OCI-LY3 (cell line): ENCODE data around the gene SMARCD2.
A peak's percentile ranks its signal among the peaks of the same experiment; 100 is the strongest.

ENCODE experiments used
- H2AFZ ChIP-seq: fragments of 200-600, 300-600 bp; shearing (Covaris generic); 2 replicates; pipeline ENCODE4 v1.6.0; 2014; ENCODE audit warnings: antibody characterized with exemption, low read depth, low read length
- H3K27ac ChIP-seq: fragments of 200-600, 300-600 bp; sonication (generic); 2 replicates; pipeline ENCODE4 v1.5.1; 2014; ENCODE audit warnings: mild to moderate bottlenecking, low read length, moderate library complexity, mixed read lengths
- H3K27me3 ChIP-seq: fragments of 200-600, 300-600 bp; sonication (generic); 2 replicates; pipeline ENCODE4 v1.6.1; 2014; ENCODE audit warnings: low read depth, low read length, mixed read lengths
- H3K36me3 ChIP-seq: fragments of 200-600, 300-600 bp; sonication (generic); replicated peaks from 2 replicates; pipeline ENCODE3; 2014; ENCODE audit warnings: low read depth, low read length, mixed read lengths
- H3K4me1 ChIP-seq: fragments of 300-600, 200-600 bp; sonication (generic); 2 replicates; pipeline ENCODE4 v1.6.1; 2014; ENCODE audit warnings: low read length, mixed read lengths
- H3K4me2 ChIP-seq: fragments of 200-600, 300-600 bp; sonication (generic); 2 replicates; pipeline ENCODE4 v1.6.1; 2014; ENCODE audit warnings: low read length, mixed read lengths
- H3K4me3 ChIP-seq: fragments of 300-600, 200-600 bp; sonication (generic); 2 replicates; pipeline ENCODE4 v1.5.1; 2014; ENCODE audit warnings: antibody characterized with exemption, mild to moderate bottlenecking, low read length, moderate library complexity
- H3K79me2 ChIP-seq: fragments of 300-600, 200-600 bp; shearing (Covaris generic); 2 replicates; pipeline ENCODE4 v1.6.1; 2014; ENCODE audit warnings: mild to moderate bottlenecking, low read length, mixed read lengths
- H3K9ac ChIP-seq: fragments of 300-600, 200-600 bp; shearing (Covaris generic); 2 replicates; pipeline ENCODE4 v1.6.0; 2014; ENCODE audit warnings: mild to moderate bottlenecking, low read length, moderate library complexity
- H3K9me3 ChIP-seq: fragments of 200-600, 300-600 bp; shearing (Covaris generic); 2 replicates; pipeline ENCODE4 v1.6.1; 2014; ENCODE audit warnings: low read length, mixed read lengths; ENCODE audit not compliant: insufficient read depth
- H4K20me1 ChIP-seq: fragments of 200-600, 300-600 bp; sonication (generic); 2 replicates; pipeline ENCODE4 v1.6.1; 2016; ENCODE audit warnings: low read length, mixed read lengths; ENCODE audit not compliant: insufficient read depth
- EZH2phosphoT487 ChIP-seq: fragments of 200-600 bp; shearing (Covaris generic); IDR thresholded peaks from 2 replicates; pipeline ENCODE4 v1.6.1; 2018; ENCODE audit warnings: antibody characterized with exemption, mixed run types, low read depth
- TF ChIP-seq, protein P1 (sequence below): fragments of 200-600, 300-600 bp; sonication (generic); IDR thresholded peaks from 2 replicates; pipeline ENCODE4 v1.5.1; 2014; ENCODE audit warnings: antibody characterized with exemption, low read length, low read depth

Gene SMARCD2

DNA sequence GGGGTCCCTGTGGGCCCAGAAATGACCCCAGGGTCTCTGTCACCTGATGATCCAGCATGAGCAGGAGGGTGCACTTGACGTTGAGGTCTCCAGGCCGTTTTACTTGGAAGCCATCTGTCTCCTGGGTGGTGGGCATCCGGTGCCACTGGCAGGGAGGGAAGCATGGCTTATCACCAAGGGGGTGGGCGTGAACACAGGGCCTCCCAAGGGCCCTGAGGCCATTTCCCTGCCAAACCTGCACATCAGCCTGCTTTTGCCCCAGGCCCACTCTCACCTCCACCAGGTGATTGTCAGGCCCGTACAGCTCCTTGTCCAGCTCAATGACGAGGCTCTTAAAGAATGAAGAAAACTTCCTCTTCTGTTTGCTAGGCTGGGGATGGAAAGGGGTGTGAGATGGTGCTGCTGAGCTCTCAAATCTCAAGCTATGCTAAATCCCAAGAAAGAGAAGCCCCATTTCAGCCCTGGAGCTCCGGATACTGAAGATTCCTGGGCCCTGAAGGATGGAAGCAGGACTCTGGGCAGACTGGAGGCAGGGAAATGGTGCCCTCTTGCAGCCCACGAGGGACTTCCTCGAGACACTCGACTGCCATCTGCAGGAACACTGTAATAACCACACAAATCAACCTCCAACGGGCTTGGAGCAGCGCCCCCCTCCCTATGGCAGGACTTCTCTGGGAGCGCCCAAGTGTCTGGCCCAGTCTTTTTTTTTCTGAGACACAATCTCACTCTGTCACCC lies 7.9 kb downstream of the SMARCD2 start:
- no peaks in the 10 kb centered on the region for H3K9me3 ChIP-seq
- peaks cover 7% of the 10 kb centered on the region for H3K4me1 ChIP-seq
- H3K9ac ChIP-seq, result no peak overlapping the region
- H3K27ac ChIP-seq, result peak overlapping the region; percentile 29; the same call in 1 of the 2 replicates
- TF ChIP-seq, protein P1, sequence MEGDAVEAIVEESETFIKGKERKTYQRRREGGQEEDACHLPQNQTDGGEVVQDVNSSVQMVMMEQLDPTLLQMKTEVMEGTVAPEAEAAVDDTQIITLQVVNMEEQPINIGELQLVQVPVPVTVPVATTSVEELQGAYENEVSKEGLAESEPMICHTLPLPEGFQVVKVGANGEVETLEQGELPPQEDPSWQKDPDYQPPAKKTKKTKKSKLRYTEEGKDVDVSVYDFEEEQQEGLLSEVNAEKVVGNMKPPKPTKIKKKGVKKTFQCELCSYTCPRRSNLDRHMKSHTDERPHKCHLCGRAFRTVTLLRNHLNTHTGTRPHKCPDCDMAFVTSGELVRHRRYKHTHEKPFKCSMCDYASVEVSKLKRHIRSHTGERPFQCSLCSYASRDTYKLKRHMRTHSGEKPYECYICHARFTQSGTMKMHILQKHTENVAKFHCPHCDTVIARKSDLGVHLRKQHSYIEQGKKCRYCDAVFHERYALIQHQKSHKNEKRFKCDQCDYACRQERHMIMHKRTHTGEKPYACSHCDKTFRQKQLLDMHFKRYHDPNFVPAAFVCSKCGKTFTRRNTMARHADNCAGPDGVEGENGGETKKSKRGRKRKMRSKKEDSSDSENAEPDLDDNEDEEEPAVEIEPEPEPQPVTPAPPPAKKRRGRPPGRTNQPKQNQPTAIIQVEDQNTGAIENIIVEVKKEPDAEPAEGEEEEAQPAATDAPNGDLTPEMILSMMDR, result peak; percentile 57
- no peak for TF ChIP-seq EZH2phosphoT487
- no peak overlapping the region for H3K4me3 ChIP-seq
- peaks cover 57% of the 10 kb centered on the region for H3K36me3 ChIP-seq
- peaks cover 30% of the 10 kb centered on the region for H3K79me2 ChIP-seq
- H2AFZ ChIP-seq, result no peak overlapping the region
- no peaks in the 10 kb centered on the region for H3K27me3 ChIP-seq
- no peak overlapping the region for H3K4me2 ChIP-seq
- H4K20me1 ChIP-seq, result peaks cover 20% of the 10 kb centered on the region

DNA sequence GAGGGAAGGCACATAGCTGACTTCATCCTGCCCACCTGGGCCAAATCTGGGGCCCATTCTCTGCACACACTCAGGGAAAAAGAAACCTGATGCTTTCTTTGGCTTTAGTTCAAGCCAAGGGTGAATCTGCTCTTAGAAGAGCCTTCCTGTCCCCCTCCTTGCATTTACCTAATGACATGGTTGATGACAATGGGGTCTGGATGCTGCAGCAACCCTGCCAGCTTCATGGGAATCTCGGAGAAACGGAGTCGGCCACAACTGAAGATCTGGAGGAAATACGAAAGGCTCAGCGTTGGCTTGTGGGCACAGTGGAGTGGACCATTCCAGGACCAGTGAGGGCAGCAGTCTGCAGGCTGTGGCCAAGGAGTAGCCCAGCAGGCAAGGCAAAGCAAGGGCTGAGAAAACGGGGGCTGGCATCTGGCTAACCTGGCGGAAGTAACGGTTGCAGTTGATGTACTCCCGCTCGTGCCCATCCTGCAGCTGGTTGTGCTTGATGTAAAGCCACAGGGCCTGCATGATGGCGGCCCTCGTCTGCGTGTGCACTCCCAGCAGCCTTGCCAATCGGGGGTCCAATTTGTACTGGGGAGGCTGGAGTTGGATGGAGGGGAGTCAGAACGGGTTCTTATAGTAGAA lies 8.6 kb downstream of the SMARCD2 start:
- H3K9ac ChIP-seq, result no peak overlapping the region

DNA sequence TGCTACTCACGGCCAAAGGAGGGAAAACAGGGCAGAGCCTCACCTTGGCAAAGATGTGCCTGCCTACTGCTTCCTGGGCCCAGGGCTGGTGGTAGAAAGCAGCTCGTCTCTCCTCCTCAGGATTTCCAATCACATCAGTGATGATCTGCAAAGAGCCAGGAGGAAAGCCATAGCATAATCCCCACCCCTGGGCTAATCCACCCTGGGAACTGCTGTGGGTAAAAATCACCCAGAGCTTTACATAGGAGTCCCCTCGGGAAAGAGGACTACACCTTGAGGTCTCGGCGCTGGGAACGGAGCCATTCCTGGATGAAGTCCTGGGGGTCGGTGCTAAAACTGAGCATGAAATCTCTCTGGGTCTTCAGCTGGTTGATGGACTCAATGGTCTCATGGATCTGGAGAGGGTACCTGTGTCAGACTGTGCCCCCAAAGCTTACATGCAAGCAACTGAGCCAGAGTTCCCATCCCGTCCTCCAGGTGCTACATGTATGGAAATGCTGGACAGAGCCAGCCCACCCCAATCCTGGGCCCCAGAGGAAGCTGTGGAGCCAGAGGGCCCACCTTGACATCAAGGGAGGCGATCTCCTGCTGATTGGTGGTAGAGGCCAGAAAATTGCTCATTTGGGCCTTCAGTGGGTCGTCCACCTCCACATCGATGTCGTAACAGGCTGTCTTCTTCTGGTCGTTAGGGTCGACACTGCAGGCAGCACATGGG lies 9.3 kb downstream of the SMARCD2 start:
- H3K9me3 ChIP-seq, result no peaks in the 10 kb centered on the region
- H3K4me3 ChIP-seq, result no peak overlapping the region
- H3K9ac ChIP-seq, result no peak overlapping the region
- TF ChIP-seq, protein P1, result no peak
- TF ChIP-seq EZH2phosphoT487, result no peak
- H3K4me2 ChIP-seq, result no peak overlapping the region
- H3K4me1 ChIP-seq, result peaks cover 7% of the 10 kb centered on the region
- H4K20me1 ChIP-seq, result peaks cover 6% of the 10 kb centered on the region; the same call in 1 of the 2 replicates
- no peak overlapping the region for H2AFZ ChIP-seq
- H3K36me3 ChIP-seq, result peaks cover 68% of the 10 kb centered on the region
- H3K27me3 ChIP-seq, result no peaks in the 10 kb centered on the region
- H3K79me2 ChIP-seq, result peaks cover 30% of the 10 kb centered on the region
- H3K27ac ChIP-seq, result no peak overlapping the region

More for the DNA sequence above, 8.6 kb downstream of the SMARCD2 start:
- H3K27me3 ChIP-seq, result no peaks in the 10 kb centered on the region
- 0 out of 2 replicates have a peak, but pooled peaks cover under 1% of the 10 kb centered on the region for H3K4me1 ChIP-seq
- no peak overlapping the region for H3K4me2 ChIP-seq
- H3K79me2 ChIP-seq, result peaks cover 30% of the 10 kb centered on the region
- no peaks in the 10 kb centered on the region for H3K9me3 ChIP-seq
- H3K4me3 ChIP-seq, result no peak overlapping the region
- TF ChIP-seq, protein P1, result no peak
- no peak for TF ChIP-seq EZH2phosphoT487
- no peak overlapping the region for H3K27ac ChIP-seq
- H4K20me1 ChIP-seq, result peaks cover 13% of the 10 kb centered on the region
- H2AFZ ChIP-seq, result no peak overlapping the region
- H3K36me3 ChIP-seq, result peaks cover 64% of the 10 kb centered on the region

DNA sequence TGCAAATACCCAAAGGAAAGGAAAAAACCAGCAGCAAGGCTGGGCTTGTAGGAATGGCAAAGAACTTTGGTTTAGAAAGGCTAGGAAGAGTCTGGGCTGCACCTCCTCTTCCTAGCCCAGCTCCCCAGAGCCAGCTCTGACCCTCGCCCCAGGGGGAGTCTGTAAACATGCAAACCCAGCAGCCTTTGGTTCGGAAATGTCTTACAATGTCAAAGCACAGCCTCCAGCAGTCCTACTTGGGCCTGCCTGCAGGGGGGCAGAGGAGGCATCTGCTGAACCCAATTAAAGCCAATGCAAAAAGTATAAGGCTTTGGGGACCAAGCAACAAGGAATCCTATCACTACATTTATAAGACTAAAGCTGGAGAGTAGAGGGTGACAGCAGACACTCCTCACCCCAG lies 10.0 kb downstream of the SMARCD2 start:
- peaks cover 68% of the 10 kb centered on the region for H3K36me3 ChIP-seq
- peaks cover 9% of the 10 kb centered on the region for H3K4me1 ChIP-seq
- H3K27ac ChIP-seq, result no peak overlapping the region
- no peaks in the 10 kb centered on the region for H3K9me3 ChIP-seq
- no peak overlapping the region for H3K9ac ChIP-seq
- no peaks in the 10 kb centered on the region for H3K27me3 ChIP-seq
- TF ChIP-seq, protein P1, result no peak
- no peak overlapping the region for H2AFZ ChIP-seq
- no peak overlapping the region for H3K4me2 ChIP-seq
- peaks cover 30% of the 10 kb centered on the region for H3K79me2 ChIP-seq
- H3K4me3 ChIP-seq, result no peak overlapping the region
- no peaks in the 10 kb centered on the region for H4K20me1 ChIP-seq
